Uterus (tissue), 2 donors: Measurements from ENCODE around the gene GMDS.

Source experiments
- CTCF ChIP-seq, 4 experiments: fragments of 200-600 bp in 2 of 4; fragments of 450-650 bp in 2 of 4; sonication (generic) in 2 of 4; IDR thresholded peaks; one replicate each; pipeline ENCODE4 v1.5.1; 2016 to 2019; ENCODE audit warnings: antibody characterized with exemption in 4 of 4, mild to moderate bottlenecking in 2 of 4, moderate library complexity in 1 of 4
- POLR2A ChIP-seq, 2 donors: fragments of 450-650 bp; IDR thresholded peaks; one replicate each; pipeline ENCODE4 v1.6.1; 2016; ENCODE audit warnings: antibody characterized with exemption in 2 of 2, mild to moderate bottlenecking in 1 of 2, moderate library complexity in 1 of 2

GRCh38 chr6:2021713-2022125 is 223.7 kb downstream of the GMDS start:
- no peak for TF ChIP-seq POLR2A (IDR thresholded peaks at IDR 0.05)
- no peak for TF ChIP-seq CTCF (IDR thresholded peaks at IDR 0.05)
